Putamen (tissue), 1 donor: ENCODE results near the gene NKX1-2.
A peak's percentile ranks its signal among the peaks of the same experiment; 100 is the strongest.

Experiments
- DNase-seq: peaks from one replicate; pipeline ENCODE4 v3.0.0-alpha.2; 2016; ENCODE audit warnings: low spot score

NKX1-2 gene

GRCh38 chr10:124474514-124475070 is 24.8 kb upstream of the NKX1-2 start:
- DNase-seq, result no peak

GRCh38 chr10:124473070-124473469 is 23.2 kb upstream of the NKX1-2 start:
- DNase-seq, result no peak

GRCh38 chr10:124472071-124472470 is 22.2 kb upstream of the NKX1-2 start:
- no peak for DNase-seq

GRCh38 chr10:124470544-124471434 is 21.0 kb upstream of the NKX1-2 start:
- no peak for DNase-seq

- no peak for DNase-seq
These were observed 20.2 kb upstream of the NKX1-2 start for GRCh38 chr10:124469956-124470484.

- DNase-seq, result no peak
These were observed 18.8 kb upstream of the NKX1-2 start for GRCh38 chr10:124468624-124469023.

- no peak for DNase-seq
These were observed 17.3 kb upstream of the NKX1-2 start for GRCh38 chr10:124467165-124467564.

- DNase-seq, result no peak
These were observed 16.1 kb upstream of the NKX1-2 start for GRCh38 chr10:124465777-124466488.

- DNase-seq, result no peak
These were observed 15.4 kb upstream of the NKX1-2 start for GRCh38 chr10:124465003-124465776.

GRCh38 chr10:124464028-124464965 is 14.5 kb upstream of the NKX1-2 start:
- DNase-seq, result no peak

GRCh38 chr10:124462348-124462695 is 12.5 kb upstream of the NKX1-2 start:
- no peak for DNase-seq

- peak; percentile 88 for DNase-seq
These were observed 12.0 kb upstream of the NKX1-2 start, which contains the start of gene LHPP for GRCh38 chr10:124461642-124462347. Gene LHPP (plus strand): TSS chr10:124461823. CDS start chr10:124461863, 40 bp downstream.

- DNase-seq, result no peak
These were observed 10.3 kb upstream of the NKX1-2 start for GRCh38 chr10:124460144-124460543.

- DNase-seq, result no peak
These were observed 9.6 kb upstream of the NKX1-2 start for GRCh38 chr10:124459395-124459794.

- DNase-seq, result no peak
These were observed 9.1 kb upstream of the NKX1-2 start for GRCh38 chr10:124458889-124459288.

GRCh38 chr10:124458473-124458872 is 8.6 kb upstream of the NKX1-2 start:
- DNase-seq, result no peak

- DNase-seq, result no peak
These were observed 5.6 kb upstream of the NKX1-2 start for GRCh38 chr10:124455441-124455840.

- DNase-seq, result no peak
These were observed 4.2 kb upstream of the NKX1-2 start for GRCh38 chr10:124453960-124454610.

GRCh38 chr10:124451276-124451675 is 1.4 kb upstream of the NKX1-2 start:
- DNase-seq, result no peak

- DNase-seq, result no peak
These were observed 885 bp upstream of the NKX1-2 start for GRCh38 chr10:124450783-124451057.
